Esophagus (tissue), 2 donors: ENCODE measurements around the gene SIPA1. TPM values are rescaled to one million over a fixed set of nuclear protein-coding genes. Genes with fewer than 3 reads are reported as not detected.

ENCODE experiments used
- H3K27ac ChIP-seq, 2 donors: one replicate each; pipeline ENCODE4 v1.5.1; 2013; ENCODE audit warnings: low read depth in 2 of 2, mild to moderate bottlenecking in 2 of 2, inconsistent platforms in 1 of 2, low read length in 1 of 2, moderate library complexity in 1 of 2
- H3K27me3 ChIP-seq, 2 donors: one replicate each; pipeline ENCODE4 v1.6.1; 2013; ENCODE audit warnings: low read length in 2 of 2, control low read depth in 1 of 2, mild to moderate bottlenecking in 1 of 2; ENCODE audit not compliant: insufficient read depth in 2 of 2, control insufficient read depth in 1 of 2
- H3K36me3 ChIP-seq, 2 donors: one replicate each; pipeline ENCODE4 v1.6.1; 2013; ENCODE audit warnings: low read length in 1 of 2; ENCODE audit not compliant: control insufficient read depth in 2 of 2, insufficient read depth in 2 of 2
- H3K4me1 ChIP-seq, 2 donors: one replicate each; pipeline ENCODE4 v1.6.1; 2013; ENCODE audit warnings: low read length in 1 of 2; ENCODE audit not compliant: control insufficient read depth in 2 of 2, insufficient read depth in 2 of 2
- H3K4me3 ChIP-seq, 2 donors: one replicate each; pipeline ENCODE4 v1.5.1; 2013; ENCODE audit warnings: low read length in 2 of 2, mild to moderate bottlenecking in 2 of 2, low read depth in 1 of 2, moderate library complexity in 1 of 2
- H3K9me3 ChIP-seq, 2 donors: one replicate each; pipeline ENCODE4 v1.6.1; 2013; ENCODE audit warnings: mild to moderate bottlenecking in 2 of 2, low read depth in 1 of 2, low read length in 1 of 2, moderate library complexity in 1 of 2; ENCODE audit not compliant: control insufficient read depth in 2 of 2, insufficient read depth in 1 of 2
- WGBS, 2 donors: extraction: QIAGEN DNeasy Blood & Tissue Kit; methylation state at CpG; one replicate each; pipeline ENCODE4 v1.1.7; 2013; 5-methylcytosine and 5-hydroxymethylcytosine counted together
- polyA plus RNA-seq, 2 donors: library from polyadenylated mRNA; stranded (reverse); fragments of 200-250 nt; gene quantifications; one replicate each; pipeline ENCODE4 v1.2.3, GENCODE V29; 2013
- donor health status: healthy with polysubstance abuse.
- donor health status: Bipolar disorder and iron deficiency.

SIPA1 gene
- polyA plus RNA-seq, 2 donors = 22.8 to 32.5 TPM

DNA sequence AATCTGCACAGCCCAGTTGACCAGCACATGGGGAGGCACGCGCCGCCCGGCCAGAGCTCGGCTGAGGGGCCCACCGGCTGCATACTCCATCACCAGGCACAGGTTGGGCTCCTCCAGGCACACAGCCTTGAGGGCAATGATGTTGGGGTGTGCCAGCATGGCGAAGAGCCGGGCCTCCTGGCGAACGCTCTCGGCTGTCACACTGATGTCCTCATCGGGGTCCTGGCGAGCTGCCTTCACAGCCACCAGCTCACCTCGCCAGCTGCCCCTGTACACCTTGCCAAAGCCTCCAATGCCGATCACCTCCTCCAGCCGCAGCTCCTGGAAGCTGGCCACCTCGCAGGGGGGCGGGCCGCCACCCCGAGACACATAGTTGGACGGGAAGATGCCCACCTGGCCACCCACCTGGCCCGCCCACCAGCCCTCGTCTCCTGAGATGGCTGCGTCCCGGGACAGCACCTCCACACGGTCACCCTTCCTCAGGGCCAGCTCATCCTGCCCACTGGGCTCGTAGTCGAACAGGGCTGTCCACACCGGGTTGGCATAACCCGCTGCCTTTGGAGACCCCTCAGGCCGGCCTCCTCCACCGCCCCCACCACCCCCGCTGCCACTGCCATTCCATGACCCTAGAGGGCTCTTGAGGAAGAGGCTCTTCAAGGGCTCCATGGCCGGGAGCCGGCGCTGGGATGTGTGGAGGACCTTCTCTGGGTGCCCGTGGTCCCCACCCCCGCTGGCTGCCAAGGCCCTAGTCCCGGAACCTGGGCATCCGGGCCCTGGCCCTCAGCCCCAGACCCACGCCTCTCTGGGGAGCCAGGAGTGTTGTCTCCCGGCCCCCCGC, 24.6 kb upstream of the SIPA1 start:
- peak overlapping the region; percentile 95 to 99 for H3K27ac ChIP-seq
- WGBS, 2 donors = 13 to 16% methylated on average over 35 to 43 of the region's 43 CpGs

DNA sequence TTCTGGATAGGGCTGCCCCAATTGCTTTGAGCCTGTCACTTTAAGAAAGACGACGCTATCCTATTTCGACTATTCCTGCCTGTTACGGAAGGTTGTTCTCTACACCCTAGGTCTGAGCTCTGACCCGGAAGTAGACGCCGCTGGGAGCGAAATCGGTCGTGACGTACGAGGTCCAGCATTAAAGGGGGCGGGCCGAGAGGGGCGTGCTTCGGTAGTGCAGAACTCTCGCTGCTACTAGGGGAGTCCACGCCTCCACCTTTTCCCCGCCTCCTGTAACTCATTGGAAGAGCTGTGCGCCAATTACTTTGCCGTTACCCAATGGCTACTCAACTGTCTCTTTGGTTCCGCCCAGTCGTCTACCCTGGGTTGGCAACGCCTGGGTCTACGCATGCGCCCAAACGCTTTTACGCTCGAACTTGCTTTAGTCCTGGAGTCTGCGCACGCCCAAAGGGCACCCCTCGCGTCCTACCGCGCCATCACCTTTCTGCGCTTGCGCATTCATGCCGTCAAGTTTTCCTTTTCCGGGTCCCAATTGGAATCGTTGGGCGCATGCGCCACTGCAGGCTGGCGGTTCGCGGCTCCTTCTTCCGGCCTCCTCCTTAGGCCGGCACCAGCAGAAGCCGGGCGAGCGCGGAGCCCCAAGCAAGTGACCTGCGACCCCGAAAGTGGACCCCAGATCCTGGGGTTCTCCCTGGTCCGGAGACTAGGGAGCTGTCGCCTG, 22.5 kb upstream of the SIPA1 start, which contains the start of gene PCNX3:
PCNX3 (plus strand) TSS at position 548 of the 721 bp plus-strand sequence. CDS start 536 bp downstream, outside the sequence.
- Histone ChIP-seq H3K4me1 (peaks cover 11 to 22% of the 10 kb centered on the region in 2 donors), H3K36me3 (peaks cover 0 to 30% of the 10 kb centered on the region in 2 donors)

More for the DNA sequence above, 24.6 kb upstream of the SIPA1 start:
- Histone ChIP-seq H3K9me3 (no peaks in the 10 kb centered on the region), H3K36me3 (peaks cover 0 to 13% of the 10 kb centered on the region in 2 donors), H3K27me3 (no peaks in the 10 kb centered on the region), H3K4me1 (peaks cover 11 to 26% of the 10 kb centered on the region in 2 donors), H3K4me3 (peak overlapping the region; percentile 70)

DNA sequence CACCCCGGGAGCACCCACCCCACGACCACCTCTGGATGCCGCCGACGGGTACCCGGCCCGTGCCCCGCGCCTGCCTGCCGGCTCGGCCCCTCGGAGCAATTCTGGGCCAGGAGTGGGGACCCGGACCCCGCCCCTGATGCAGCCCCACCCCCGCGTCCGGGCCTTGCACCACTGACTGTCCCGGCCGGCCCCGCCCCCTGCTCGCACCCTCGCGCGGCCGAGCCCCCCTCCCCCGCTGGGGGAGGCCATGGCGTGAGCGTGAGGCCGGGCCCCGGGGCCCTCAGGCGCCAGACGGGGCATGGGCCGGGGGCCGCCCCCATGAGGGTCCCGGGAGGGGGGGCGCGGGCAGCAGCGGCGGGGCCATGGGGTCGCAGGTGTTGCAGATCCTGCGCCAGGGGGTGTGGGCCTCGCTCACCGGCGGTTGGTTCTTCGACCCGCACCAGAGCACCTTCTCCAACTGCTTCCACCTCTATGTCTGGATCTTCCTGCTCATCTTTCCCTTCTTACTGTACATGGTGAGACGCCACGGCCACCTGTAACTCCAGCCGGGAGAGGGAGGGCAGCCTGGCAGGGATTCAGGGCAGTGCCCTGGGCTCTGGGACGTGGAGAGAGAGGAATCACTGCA, 21.8 kb upstream of the SIPA1 start:
- peak overlapping the region; percentile 94 to 96 for H3K27ac ChIP-seq
- no peaks in the 10 kb centered on the region for H3K27me3 ChIP-seq
- peak overlapping the region; percentile 74 to 90 for H3K4me3 ChIP-seq
- H3K36me3 ChIP-seq = peaks cover under 1 to 37% of the 10 kb centered on the region in 2 donors
- H3K4me1 ChIP-seq = peaks cover 11 to 22% of the 10 kb centered on the region in 2 donors
- WGBS, 2 donors = 1% methylated on average over 32 to 50 of the region's 50 CpGs
- H3K9me3 ChIP-seq = no peaks in the 10 kb centered on the region

More for the DNA sequence above, 22.5 kb upstream of the SIPA1 start, which contains the start of gene PCNX3:
- Histone ChIP-seq H3K27ac (peak within 1 kb of the TSS; percentile 95 to 99), H3K9me3 (no peaks in the 10 kb centered on the region), H3K4me3 (peak within 1 kb of the TSS; percentile 74 to 90), H3K27me3 (no peaks in the 10 kb centered on the region)
- WGBS, 2 donors = 0% methylated on average over 55 of the region's 55 CpGs

- Histone ChIP-seq H3K9me3 (no peaks in the 10 kb centered on the region), H3K36me3 (peaks cover 3 to 41% of the 10 kb centered on the region in 2 donors), H3K4me1 (peaks cover 11 to 22% of the 10 kb centered on the region in 2 donors), H3K27ac (peak overlapping the region; percentile 94 to 96), H3K27me3 (no peaks in the 10 kb centered on the region), H3K4me3 (peak overlapping the region; percentile 74 to 90)
- WGBS, 2 donors = 41 to 59% methylated on average over 10 of the region's 10 CpGs
Measured at GRCh38 chr11:65616575-65617001, 21.3 kb upstream of the SIPA1 start.

DNA sequence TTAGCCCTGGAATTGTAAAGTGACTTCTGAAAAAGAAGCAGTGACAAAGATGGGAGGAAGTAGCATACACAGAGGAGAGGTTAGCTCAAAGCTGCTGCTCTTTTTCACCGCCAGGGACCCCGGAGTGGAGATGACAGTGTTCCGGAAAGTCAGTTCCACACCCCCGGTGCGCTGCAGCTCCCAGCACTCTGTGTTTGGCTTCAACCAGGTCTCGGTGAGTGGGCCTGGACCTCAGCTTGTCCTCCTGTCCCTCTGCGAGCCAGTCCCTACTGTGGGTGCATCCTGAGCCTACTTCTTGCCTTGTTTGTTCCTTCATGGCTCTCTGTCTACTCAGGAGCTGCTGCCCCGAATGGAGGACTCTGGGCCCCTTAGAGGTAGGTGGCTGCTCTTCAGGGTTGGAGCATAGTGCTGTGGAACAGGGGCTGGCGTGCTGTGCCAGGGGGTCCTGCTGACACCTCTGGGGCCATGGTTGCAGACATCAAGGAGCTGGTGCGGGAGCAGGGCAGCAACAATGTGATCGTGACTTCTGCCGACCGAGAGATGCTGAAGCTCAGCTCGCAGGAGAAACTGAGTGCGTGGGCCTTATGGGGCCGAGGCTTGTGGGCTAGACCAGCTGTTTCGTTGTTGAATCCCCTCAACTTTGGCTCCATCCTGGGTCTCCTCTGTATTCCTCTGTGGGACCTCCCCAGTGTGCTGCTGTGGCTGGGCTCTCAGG, 20.6 kb upstream of the SIPA1 start:
- H3K27me3 ChIP-seq = no peaks in the 10 kb centered on the region
- H3K4me3 ChIP-seq = no peak overlapping the region
- WGBS, 2 donors = 89 to 90% methylated on average over 17 of the region's 17 CpGs
- no peaks in the 10 kb centered on the region for H3K9me3 ChIP-seq
- H3K4me1 ChIP-seq = peaks cover 8 to 16% of the 10 kb centered on the region in 2 donors
- no peak overlapping the region for H3K27ac ChIP-seq
- H3K36me3 ChIP-seq = peaks cover 9 to 48% of the 10 kb centered on the region in 2 donors

DNA sequence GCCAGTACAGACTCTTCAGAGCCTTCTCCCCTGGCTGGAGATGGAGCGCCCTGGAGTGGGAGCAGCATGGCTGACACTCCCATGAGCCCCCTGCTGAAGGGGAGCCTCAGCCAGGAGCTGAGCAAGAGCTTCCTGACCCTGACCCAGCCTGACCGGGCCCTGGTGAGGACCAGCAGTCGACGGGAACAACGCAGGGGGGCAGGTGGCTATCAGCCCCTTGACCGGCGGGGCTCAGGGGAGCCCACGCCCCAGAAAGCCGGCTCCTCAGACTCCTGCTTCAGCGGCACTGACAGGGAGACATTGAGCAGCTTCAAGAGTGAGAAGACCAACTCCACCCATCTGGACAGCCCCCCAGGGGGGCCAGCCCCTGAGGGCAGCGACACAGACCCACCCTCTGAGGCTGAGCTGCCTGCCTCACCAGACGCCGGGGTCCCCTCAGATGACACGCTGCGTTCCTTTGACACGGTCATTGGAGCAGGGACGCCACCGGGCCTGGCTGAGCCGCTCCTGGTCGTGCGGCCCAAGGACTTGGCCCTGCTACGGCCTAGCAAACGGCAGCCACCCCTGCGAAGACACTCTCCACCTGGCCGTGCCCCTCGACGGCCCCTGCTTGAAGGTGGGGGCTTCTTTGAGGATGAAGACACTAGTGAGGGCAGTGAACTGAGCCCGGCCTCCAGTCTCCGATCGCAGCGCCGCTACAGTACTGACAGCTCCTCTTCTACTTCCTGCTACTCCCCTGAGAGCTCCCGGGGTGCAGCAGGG, 19.7 kb upstream of the SIPA1 start:
- Histone ChIP-seq H3K27ac (no peak overlapping the region), H3K9me3 (no peaks in the 10 kb centered on the region), H3K27me3 (no peaks in the 10 kb centered on the region), H3K4me3 (no peak overlapping the region), H3K36me3 (peaks cover 9 to 49% of the 10 kb centered on the region in 2 donors), H3K4me1 (peaks cover 1 to 7% of the 10 kb centered on the region in 2 donors)
- WGBS, 2 donors = 94 to 95% methylated on average over 33 of the region's 33 CpGs

GRCh38 chr11:65618763-65619162, 19.1 kb upstream of the SIPA1 start:
- no peaks in the 10 kb centered on the region for H3K27me3 ChIP-seq
- WGBS, 2 donors = 90 to 91% methylated on average over 14 of the region's 14 CpGs
- H3K4me1 ChIP-seq = peaks cover 0 to 4% of the 10 kb centered on the region in 2 donors
- no peaks in the 10 kb centered on the region for H3K9me3 ChIP-seq
- no peak overlapping the region for H3K27ac ChIP-seq
- H3K36me3 ChIP-seq = peaks cover 9 to 53% of the 10 kb centered on the region in 2 donors
- no peak overlapping the region for H3K4me3 ChIP-seq

DNA sequence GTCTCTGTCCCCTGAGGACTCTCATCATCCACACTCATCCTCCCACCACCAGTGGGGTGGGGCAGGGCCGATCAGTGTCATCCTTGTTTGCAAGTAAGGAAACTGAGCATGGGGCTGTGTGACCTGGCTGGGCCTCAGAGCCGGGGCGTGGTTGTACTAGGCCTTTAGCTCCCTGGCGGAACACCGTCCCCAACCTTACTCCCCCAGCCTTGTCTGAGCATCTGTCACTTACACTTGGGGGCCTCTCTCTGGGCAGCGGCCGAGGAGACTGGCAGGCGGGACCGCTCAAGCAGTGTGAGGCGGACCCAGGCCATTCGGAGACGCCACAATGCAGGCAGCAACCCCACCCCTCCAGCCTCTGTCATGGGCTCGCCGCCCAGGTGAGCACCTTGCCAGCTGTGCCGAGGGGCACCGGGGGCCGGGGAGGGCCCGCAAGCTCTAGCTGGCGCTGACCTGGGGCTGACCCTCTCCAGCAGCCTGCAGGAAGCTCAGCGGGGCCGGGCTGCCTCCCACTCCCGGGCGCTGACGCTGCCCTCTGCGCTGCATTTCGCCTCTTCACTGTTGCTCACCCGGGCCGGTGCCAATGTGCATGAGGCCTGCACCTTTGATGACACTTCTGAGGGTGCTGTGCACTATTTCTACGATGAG, 18.5 kb upstream of the SIPA1 start:
- no peak overlapping the region for H3K27ac ChIP-seq
- peaks cover 9 to 60% of the 10 kb centered on the region in 2 donors for H3K36me3 ChIP-seq
- no peak overlapping the region for H3K4me3 ChIP-seq
- H3K4me1 ChIP-seq = peaks cover 0 to 4% of the 10 kb centered on the region in 2 donors
- H3K9me3 ChIP-seq = no peaks in the 10 kb centered on the region
- WGBS, 2 donors = 91% methylated on average over 27 to 29 of the region's 29 CpGs
- H3K27me3 ChIP-seq = no peaks in the 10 kb centered on the region
